HPDE6-E6E7 (cell line): Measurements from ENCODE around the gene MGLL.

Experiments used
- DNase-seq: peaks from one replicate; pipeline ENCODE4 v3.0.0; 2011; ENCODE audit warnings: missing footprints; ENCODE audit errors: extremely low spot score

The MGLL gene

DNA sequence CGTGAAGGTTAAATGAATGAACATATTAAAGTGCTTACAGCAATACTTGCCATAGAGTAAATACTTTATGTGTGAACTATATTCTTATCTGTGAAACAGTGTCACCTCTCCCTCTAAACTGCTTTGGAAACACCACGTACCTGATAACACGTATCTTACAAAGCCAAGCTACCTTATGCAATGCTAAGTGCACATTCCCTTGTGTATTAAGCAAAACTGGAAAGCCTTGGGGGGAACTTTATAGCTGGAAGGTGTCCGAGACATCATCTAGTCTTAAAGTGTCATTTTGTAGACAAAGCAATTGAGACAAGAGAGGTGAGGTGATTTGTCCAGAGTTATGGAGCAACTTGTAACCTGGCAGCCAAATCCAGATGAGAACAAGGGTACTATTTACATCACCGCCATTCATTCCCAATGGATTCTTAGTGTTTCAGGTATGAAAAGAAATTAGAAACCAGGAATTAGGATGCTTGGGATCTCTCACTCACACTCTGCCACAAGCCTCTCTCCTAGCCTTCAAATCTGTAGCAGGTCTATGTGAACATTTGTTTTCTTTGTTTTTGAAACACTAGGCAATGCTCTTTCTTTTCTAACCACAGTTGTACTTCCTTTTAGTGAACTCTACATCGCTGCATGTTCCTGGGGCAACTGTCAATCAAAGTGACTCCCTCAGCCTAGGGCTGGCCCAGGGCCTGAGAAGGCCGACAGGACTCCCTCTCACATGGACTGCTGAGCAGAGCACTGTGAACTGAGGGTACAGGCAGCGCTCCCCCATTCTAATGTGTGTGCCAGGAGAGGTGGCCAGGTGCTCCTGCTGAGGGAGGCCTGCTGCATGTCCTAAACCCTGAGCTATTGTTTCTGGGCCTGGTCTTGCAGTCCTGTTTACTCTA, 13.9 kb upstream of the MGLL start:
- no peak for DNase-seq

DNA sequence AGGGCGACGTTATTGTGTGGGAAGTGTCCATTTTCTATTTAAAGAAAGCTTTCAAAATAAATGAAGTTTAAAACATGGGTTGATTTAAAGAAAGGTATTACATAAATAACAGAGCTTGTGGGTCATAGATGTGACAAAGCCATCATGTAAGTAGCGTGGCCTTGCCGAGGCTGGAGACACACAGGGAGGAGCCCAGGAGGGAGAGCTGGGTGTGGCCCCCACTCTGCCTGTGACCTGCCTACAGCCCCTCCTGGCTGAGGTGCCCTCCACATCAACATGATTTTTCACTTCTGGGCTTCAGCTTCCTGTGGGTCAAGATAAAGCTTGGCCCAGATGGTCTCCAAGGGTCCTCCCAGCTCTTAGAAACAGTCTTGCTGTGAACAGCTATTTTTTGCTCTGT, 12.5 kb upstream of the MGLL start:
- no peak for DNase-seq

DNA sequence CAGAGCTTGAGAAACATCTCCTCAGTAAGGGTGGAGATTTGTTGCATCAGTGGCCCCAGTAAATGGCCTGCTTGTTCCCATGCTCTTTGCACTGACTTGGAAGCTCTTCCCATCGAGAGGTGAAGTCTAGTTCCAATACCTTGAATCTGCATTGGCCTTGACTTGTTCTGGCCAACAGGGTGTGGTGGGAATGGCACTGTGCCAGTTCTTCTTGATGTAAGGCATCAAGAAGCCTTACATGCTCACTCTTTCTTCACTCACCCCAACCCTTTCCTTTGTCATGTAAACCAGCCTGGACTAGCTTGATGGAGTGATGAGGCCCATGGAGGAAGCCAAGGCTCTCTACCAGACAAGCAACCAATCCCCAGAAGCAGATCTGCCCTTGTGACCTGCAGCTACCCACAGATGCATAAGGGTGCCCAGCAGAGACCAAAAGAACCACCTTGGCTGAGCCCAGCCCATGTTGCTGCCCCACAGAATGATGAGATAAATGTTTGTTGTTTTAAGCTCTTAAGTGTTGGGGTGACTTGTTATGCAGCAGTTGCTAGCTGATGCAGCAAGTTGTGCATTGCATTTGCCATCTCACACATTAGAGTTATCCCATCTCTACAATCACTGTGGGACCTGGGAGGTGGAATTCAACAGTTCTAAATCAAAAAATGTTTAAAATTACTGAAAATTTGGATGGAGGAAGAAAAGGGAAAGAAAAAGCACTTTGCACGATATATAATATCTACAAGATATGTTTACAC, 11.1 kb upstream of the MGLL start:
- no peak for DNase-seq

DNA sequence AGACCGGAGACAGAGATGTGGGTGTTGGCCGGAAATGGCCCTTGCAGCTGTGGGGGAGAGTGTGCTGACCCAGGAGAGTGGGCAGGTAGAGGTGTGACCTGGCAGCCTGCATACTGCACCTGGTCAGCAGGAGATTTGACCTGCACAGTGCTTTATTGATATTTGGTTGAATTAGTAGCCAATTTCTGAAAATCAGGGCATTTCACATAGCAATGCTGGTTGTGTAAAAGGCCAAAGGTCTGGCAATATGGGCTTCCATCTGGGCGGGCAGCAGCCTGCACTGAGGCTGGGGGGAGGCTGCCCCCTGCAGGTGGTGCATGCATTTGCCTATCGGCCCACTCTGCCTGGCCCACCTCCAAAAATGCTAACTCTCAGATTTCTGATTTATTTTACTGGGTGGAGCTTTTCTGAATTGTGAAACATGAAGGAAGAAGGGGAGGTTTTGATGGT, 9.4 kb upstream of the MGLL start:
- DNase-seq = no peak

DNA sequence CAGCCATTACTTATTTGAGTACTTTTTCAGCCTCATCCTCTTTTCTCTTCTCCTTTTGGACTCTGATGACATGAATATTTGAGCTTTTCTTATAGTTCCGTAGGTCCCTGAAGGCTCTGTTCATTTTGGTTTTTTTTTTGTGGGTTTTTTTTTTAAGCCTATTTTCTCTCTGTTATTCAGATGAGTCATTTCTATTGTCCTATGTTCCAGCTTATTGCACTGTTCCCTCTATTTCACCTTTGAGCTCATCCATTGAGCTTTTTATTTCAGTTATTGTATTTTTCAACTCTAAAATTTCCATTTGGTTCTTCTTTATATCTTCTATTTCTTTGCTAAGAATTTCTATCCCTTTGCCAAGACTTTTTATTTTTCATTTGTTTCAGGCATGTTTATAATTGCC, 7.2 kb upstream of the MGLL start:
- no peak for DNase-seq

DNA sequence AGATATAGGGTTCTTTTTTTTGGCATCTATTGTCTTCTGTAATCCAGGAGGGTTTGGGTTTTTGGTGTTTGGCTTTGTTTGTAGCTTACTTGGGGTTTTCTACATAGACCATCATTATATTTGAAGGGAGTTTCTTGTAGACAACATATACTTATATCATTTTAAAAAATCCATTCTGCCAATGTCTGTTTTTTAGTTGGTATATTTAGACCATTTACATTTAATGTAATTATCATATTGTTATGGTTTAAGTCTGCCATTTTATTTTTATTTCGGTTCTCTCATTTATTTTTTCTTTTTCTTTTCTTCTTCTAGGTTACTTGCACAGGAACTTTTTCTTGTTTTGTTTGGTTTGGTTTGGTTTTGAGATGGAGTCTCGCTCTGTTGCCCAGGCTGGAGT, 5.5 kb upstream of the MGLL start:
- no peak for DNase-seq

DNA sequence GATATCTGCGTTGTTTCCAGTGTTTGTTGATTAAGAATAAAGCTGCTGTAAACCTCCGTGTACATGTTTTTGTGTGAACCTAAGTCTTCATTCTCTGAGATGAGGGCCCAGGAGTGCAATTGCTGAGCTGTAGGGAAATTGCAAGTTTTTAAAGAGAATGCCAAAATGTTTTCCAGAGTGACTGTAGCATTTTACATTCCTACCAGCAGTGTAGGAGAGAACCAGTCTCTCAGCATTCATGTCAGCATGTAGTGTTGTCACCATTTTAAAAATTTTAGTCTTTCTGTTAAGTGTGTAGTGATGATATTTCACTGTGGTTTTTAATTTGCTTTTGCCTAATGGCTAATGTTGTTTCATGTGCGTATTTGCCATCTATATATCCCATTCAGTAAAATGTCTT, 3.4 kb upstream of the MGLL start:
- no peak for DNase-seq

DNA sequence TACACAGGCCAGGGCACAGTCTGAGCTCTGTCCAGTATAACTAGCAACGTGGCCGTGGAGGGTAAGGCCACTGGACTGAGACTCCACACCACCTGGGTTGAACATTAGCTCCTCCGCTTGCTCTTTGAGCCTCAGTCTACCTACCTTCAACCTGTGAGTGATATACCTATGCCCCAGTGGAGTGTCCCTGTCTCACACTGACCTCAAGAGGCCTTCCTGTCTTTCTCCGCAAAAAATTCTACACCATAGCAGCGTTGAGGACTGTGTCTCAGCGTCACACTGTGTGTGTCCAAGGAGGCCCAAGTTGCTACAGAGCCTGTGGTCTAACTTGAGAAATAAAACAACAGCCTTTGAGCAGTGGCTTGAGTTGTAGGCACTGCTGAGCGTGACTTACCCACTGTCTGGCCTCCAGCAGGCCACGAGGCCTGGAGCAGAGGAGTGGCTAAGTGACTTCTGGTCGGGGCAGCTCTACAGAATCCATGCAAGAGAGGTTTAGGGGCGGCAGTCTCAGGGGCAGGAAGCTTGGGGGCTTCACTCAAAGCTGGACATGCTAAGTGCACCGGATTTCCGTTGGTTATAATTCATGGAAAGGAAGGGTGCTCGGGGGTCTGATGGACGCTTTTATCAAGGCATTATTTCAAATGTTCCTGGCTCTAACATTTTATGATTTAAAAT, 2.0 kb upstream of the MGLL start:
- DNase-seq = no peak

DNA sequence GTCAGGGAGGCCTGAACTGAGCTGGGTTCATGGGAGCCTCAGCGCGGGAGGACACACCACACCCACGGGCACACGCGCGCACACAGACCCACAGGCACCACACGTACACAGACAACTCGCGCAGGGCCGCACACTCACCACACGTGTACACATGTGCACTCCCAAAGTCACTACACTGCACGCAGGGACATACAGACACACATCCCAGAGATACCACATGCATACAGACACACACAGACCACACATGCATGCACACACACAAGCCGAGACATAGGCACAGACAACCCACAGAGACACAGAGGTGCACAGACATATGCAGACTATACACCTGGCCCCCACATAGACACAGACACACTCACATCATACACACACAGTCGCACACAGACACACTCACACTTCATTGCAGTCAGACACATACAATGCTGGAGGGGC, 1.1 kb upstream of the MGLL start:
- DNase-seq = no peak

DNA sequence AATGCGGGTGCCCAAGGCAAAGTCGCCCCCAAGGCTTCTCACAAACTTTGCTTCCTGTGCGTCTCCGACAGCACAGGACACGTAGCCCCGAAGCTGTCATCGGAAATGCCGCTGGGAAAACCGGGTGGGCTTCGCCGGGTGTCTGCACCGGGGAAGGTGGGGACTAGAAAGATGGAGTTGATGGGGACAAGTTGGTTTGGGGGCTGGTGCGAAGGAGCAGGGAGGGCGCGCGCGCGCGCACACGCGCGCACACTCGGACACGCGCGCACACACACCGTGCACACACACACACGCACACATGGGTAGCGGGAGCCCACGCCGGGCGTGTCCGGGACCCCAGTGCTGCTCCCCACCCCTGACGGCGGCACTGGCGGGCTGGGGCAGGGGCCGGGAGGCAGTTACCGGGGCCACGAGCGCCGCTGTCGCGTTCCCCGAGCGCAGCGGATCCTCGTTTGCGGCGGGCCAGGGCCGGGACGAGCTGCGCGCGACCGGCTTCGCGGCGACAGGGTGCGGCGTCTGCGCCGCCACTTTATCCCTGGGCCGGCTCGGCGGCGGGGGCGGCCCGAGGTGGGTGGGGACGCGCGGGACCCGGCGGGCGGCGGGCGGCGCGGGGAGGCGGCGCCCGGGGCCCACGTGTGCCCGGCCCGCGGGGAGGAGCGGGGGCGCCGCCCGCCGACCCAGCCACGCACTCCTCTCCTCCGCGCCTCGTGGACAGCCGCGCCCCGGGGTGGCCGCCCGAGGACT, 539 bp upstream of the MGLL start:
- DNase-seq = no peak

DNA sequence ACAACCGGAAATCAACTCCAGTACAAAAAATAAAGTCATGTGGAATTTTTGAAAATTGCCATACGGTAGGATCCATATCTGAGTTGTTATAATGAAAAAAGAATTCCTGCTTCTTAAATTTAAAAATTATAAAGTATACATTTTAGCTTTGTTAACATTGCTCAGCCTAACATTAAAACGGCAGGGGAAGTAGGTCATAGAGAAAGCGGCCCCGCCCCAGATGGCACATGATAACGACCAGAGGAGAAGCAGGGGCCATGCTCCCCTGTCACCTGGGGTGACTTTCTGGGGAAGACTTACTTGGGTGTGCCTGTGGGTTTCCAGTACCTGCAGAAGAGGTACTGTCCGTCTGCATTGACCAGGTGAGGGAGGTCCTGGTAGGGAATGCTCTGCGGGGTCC, 921 bp downstream of the MGLL start:
- DNase-seq = no peak

DNA sequence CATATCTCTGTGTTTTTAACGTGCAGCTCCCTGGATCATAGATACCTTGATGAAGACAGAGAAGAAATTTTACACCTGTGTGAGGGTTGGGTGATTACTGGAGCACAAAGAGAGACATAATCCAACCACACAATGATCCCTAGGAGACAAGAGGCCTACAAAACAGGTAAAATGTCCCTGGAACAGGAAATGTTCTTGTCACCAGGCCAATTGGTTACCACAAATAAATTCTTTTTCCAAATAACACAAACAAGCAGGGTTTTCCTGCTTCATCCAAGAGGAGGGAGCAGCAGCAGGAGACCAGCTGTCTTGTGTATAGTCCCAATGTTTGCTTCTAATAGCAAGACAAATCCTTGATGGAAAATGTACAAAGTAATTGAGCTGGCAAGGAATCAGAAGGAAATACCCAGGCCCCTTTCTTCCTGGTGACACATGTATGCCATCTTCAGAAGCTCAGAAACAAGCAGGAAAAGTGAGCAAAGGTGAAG, 1.4 kb downstream of the MGLL start:
- DNase-seq = no peak

DNA sequence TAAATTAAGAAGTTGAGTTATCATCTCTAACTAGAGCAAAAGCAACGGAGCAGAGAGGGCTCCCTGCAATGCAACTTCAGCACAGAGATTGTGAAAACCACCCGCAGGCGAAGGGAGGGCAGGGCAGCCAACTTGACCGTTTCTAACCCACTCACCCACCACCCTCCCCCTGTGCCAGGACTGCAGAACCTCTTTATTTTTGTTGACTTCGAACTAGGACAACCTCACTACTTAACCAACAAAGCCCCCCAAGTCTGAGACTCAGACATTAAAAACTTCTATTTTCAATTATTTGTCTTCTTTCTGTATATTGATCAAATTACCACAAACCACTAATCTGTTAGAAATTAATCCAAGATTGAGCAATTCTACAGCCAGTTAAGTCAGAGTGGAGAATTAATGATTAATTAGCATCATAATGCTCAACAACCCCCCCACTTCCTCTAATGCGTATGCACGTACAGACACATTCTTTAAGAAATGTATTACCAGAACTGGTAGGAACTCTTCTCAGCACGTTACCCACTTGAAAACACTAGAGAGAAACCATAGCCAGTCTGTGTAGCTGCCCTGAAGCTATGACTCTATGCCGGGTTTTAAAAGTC, 2.0 kb downstream of the MGLL start:
- no peak for DNase-seq

DNA sequence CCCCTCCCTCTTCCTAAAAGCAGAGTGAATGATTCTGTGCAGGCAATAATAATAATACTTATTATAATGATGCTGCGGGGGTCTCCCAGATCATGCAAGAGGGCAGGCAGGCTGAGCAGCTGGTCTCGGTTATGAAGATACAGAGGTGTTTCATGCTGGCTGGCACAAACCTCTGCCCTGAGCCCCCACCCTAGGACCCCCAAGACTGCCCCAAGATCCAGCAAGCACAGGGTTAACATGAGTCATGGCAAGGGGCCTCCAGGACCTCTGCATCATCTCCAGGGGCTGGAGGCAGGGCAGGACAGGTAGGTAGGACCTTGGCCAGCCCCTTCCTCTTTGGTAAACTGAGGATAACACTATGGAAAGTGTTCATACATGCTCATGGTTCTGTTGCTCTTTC, 2.7 kb downstream of the MGLL start:
- DNase-seq = no peak

DNA sequence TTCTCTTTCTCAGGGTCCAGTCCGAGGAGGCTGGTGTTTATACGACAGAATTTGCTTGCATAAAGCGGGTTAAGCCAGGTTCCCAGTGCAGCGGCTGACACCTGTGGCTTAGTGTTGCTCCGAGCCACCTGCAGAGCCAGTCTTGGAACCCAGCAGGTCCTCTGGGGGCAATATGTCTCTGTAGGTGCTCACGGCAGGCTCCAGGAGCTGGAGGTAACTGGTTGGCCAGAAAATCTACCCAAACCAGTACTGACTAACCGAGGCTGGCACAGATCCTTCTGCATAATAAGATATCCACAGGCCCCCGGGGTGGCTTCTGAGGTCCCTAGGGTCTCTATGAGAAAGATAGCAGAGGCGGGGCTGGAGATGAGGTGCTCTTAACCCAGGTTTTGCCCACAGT, 3.2 kb downstream of the MGLL start:
- no peak for DNase-seq

DNA sequence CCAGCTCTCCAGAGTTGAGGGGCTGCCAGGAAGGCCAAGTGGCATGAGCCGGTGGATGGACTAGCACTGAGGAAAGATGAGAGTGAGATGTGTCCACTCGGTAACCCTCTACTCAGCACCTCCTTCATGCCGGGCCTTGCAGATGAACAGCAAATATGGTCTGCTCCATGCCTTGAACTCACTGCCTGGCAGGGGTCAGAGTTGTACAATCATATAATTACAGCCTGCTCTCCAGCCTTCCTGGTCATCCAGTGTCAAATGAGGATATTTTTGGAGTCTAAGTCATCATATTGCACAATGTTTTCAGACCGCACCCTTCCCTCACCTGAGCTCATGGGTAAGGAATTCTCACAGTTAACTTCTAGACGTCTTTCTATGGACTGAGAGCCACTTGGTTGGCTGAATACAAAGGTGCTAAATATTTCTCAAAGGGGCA, 4.9 kb downstream of the MGLL start:
- DNase-seq = peak; percentile 83

DNA sequence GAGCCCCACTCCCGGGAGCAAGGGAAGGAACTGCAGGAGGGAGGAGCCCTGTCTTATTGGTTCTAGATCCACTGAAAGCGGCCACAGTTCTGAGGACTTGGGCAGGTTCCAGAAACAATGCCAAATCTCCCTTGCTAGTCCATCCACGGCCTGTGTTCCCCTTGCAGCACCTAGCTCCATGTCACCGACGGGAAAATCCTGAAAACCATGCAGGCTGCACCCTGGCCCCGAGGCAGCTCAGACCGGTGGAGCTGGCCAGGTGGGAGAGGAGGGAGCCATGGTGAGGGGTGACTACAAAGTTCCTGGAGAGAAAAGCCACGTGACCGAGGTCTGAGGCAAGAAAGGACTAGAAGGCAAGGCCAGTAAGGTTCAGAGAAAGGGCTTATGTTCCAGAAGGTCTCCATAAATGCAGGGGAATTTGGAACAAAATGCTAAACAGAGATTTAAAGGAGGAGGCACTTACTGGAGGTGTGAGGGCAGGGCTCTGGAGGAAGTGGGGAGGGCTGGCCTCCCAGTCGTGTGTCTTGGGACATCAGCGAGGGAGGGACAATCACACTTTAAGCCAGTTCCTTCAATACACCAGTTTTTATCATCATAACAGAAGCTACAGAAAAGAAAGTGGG, 5.4 kb downstream of the MGLL start:
- no peak for DNase-seq

DNA sequence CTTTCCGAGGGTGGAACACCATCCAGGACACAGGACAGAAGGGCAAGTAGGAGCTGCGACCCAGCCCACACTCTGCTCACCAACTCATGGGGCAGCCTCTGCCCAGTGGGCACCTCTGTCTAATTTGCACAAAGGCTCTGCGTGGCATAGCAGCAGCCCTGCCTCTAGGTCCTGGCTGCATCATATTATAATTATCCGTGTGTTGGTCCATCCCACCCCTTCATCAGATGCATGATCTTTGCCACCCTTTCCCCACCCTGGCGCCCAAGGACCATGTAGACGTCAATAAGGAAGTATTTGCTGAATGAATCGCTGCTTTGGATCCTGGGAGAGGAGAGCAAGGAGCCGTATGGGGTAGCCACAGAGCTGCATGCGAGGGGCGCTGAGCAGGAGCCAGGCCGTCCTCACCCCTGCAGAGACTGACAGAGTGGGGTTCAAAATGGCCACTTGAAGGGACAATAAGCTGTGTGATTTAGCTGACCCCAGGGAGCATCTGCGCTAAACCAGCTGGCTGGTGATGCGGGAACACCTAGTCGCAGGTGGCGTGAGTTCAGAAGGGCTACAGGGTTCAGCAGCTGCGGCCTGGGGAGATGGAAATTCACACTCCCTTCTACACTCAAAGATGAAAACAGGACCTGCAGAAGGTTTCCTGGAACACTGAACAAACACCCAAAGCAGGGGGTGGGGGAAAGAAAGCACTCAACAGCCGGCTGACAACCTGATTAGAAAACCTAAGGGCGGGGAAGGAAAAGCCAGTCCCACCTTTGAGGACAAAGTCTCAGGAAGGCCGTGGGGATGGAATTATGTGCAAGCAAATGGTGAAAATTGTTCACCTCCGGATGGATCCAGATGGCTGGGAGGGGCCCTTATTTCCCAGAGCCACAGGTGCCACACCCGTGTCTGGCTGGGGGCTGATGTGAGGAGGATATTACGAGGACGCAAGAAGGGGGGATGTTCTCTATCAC, 6.4 kb downstream of the MGLL start:
- no peak for DNase-seq

DNA sequence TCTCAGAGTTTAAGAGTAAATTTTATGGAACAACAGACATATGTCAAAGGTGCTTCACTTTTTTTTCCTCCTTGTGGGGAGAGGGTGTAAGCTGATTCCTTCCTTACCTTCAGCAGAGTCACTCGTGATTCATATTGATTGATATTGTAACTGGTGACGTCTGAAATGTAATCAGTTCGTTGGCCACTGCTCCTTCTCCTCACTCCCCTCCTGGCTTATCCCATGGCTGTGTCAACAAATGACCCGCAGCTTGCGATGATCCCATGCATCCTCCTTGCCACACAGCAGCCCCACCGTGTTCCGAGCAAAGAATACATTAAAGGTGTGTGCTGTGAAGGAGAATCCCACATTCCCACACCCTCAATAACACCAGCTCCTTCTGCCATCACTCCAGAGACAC, 7.3 kb downstream of the MGLL start:
- no peak for DNase-seq
